Aorta (tissue), 5 donors: ENCODE data around the gene TTF2. TPM values are rescaled to one million over a fixed set of nuclear protein-coding genes. Genes with fewer than 3 reads are reported as not detected.

ENCODE experiments used
- ATAC-seq: fragments of 200-7000 bp; cut with Tn5 transposase; one replicate; pipeline ENCODE4 v1.9.1; 2022; ENCODE audit warnings: moderate library complexity; ENCODE audit not compliant: low FRiP score
- DNase-seq, 2 donors: peaks; one replicate each; pipeline ENCODE4 v3.0.0-alpha.2; 2020
- H3K27ac ChIP-seq, 2 donors: one replicate each; pipeline ENCODE4 v1.5.1; 2013; ENCODE audit warnings: low read length in 2 of 2, mild to moderate bottlenecking in 2 of 2, moderate library complexity in 2 of 2, control low read depth in 1 of 2, inconsistent platforms in 1 of 2, low read depth in 1 of 2
- H3K27me3 ChIP-seq, 2 donors: one replicate each; pipeline ENCODE4 v1.6.1; 2013; ENCODE audit warnings: control low read depth in 1 of 2, low read length in 1 of 2, mild to moderate bottlenecking in 1 of 2, moderate library complexity in 1 of 2; ENCODE audit not compliant: insufficient read depth in 2 of 2, control insufficient read depth in 1 of 2
- H3K36me3 ChIP-seq, 2 donors: one replicate each; pipeline ENCODE4 v1.6.1; 2013; ENCODE audit warnings: control low read depth in 1 of 2, low read length in 1 of 2, mild to moderate bottlenecking in 1 of 2; ENCODE audit not compliant: insufficient read depth in 2 of 2, control insufficient read depth in 1 of 2
- H3K4me1 ChIP-seq, 2 donors: one replicate each; pipeline ENCODE4 v1.6.1; 2013; ENCODE audit warnings: low read length in 2 of 2, control low read depth in 1 of 2, mild to moderate bottlenecking in 1 of 2, moderate library complexity in 1 of 2; ENCODE audit not compliant: insufficient read depth in 2 of 2, control insufficient read depth in 1 of 2
- H3K4me3 ChIP-seq, 2 donors: one replicate each; pipeline ENCODE4 v1.5.1; 2013; ENCODE audit warnings: low read length in 2 of 2, control low read depth in 1 of 2, mild to moderate bottlenecking in 1 of 2
- H3K9me3 ChIP-seq: one replicate; pipeline ENCODE4 v1.6.1; 2013; ENCODE audit warnings: mild to moderate bottlenecking, low read length; ENCODE audit not compliant: control insufficient read depth
- WGBS, 2 donors: extraction: QIAGEN DNeasy Blood & Tissue Kit; methylation state at CpG; one replicate each; pipeline ENCODE4 v1.1.7; 2013; 5-methylcytosine and 5-hydroxymethylcytosine counted together
- intact Hi-C, 2 donors: fragments of 100-400 bp; cut with DNase I; formaldehyde crosslinking; loops; one replicate each; pipeline versions ENCODE4 v1.14.2 to v1.15.0; 2022
- polyA plus RNA-seq, 2 donors: library from polyadenylated mRNA; stranded (reverse); fragments of 200-250 nt; gene quantifications; one replicate each; pipeline ENCODE4 v1.2.3, GENCODE V29; 2013
- total RNA-seq, 2 donors: library from RNA; stranded (reverse); fragmentation: NEBNext Ultra II Directional; extraction: Animal tissue kit (Norgen Biotek cat#: 25700); gene quantifications; one replicate each; pipeline ENCODE4 v1.2.1, GENCODE V29; 2021
- donor health status: healthy with polysubstance abuse.
- donor health status: Bipolar disorder and iron deficiency.
- donor health status: DM: no; HTN: no; CAD: no.
- donor health status: DM: no; HTN: no; CAD: no.
- donor health status: DM: yes; HTN: yes; CAD: no.

The TTF2 gene
- total and polyA plus RNA-seq, 4 donors, result 0.63 to 18.8 (median 8.6) TPM

DNA sequence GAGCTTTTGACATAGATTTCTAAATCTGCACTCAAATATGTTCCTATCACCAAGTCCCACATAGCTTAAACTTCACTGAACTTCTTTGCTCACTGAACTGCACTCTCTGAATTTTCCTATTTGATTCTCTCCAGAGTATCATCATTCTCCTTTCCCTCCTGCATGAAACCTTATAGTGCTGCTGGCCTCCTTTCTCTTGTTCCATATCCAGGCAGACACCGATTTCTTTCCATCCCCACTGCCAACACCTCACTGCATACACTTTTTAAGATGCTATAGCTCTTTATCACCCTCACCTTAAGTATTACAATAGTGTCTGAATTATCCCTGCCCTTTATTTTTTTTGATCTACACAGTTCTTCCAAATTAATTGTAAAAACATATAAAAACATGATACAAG is 64.5 kb downstream of the TTF2 start:
- no peak overlapping the region for H3K27ac ChIP-seq
- no peaks in the 10 kb centered on the region for H3K9me3 ChIP-seq
- H3K27me3 ChIP-seq, result no peaks in the 10 kb centered on the region
- no peak for DNase-seq
- no peaks in the 10 kb centered on the region for H3K36me3 ChIP-seq
- WGBS, 2 donors, result 71 to 73% methylated on average over 1 of the region's 1 CpG
- ATAC-seq, result no peak
- no peaks in the 10 kb centered on the region for H3K4me1 ChIP-seq
- intact Hi-C loops, result loop anchor here (5.0 to 10.0 kb wide), 3 partner anchors 390 to 550 kb away; partner anchors contain the start of genes CD58 (in 1 of the 2) and TENT5C (in 1 of the 2)
- H3K4me3 ChIP-seq, result no peak overlapping the region

DNA sequence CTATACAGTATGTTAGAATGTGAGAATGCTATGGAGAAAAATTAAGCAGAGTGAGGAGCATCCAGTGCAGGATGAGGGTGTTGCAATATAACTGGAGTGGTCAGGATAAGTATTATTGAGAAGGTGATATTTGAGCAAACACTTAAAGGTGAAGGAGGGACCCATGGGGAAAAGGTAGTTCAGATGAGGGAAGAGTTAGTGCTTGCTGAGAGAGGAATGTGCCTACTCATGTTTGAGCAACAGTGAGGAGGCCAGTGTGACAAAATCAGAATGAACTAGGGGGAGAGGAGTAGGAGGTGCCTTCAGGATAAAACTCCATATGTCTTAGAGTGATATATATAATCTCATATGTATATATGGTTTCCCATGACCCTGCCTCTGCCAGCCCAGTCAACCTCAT is 67.7 kb downstream of the TTF2 start:
- Histone ChIP-seq H3K4me3 (no peak overlapping the region), H3K27ac (no peak overlapping the region), H3K36me3 (no peaks in the 10 kb centered on the region), H3K9me3 (no peaks in the 10 kb centered on the region), H3K27me3 (no peaks in the 10 kb centered on the region), H3K4me1 (no peaks in the 10 kb centered on the region)
- no peak for ATAC-seq
- intact Hi-C loops, result loop anchor here (1.0 to 10.0 kb wide), 4 partner anchors 59 to 553 kb away; partner anchors contain the start of gene CD58 (in 1 of the 2)
- DNase-seq, result no peak

DNA sequence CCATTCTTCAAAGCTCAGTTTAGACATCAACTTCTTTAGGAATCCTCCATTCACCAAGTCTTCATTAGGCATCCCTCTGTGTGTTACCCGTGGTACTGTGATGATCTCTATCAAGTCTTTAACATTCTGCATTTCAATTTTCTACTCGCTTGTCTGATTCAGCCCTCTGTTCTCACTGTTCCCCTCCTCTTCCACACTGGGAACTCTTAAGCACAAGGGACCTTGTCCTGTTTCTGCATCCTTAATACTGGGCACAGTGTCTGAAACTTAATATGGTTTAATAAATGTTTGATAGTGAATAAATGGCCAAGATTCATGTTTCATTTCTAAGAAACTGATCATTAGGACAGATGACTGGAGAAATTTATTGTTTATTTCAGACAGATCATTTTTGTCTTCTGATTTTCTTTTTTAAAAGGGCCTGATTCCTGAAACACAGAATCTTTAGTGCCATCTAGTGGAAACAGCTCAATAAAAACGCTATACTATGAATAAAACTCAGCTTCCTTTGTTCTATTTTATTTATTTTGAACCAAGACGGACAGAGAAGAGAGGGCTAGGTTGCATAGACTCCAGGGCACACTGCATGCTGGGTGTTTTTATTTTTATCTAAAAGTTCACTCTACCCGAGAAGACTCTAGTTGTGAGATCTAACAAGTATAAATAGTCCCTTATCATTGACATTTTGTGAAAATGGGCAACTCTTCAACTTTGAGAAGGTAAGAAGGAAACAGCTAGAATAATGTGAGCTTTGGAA is 68.4 kb downstream of the TTF2 start:
- intact Hi-C loops, result loop anchor here (1.0 to 10.0 kb wide), 4 partner anchors 60 to 554 kb away; partner anchors contain the start of gene CD58 (in 1 of the 2)
- Histone ChIP-seq H3K27me3 (no peaks in the 10 kb centered on the region), H3K27ac (no peak overlapping the region), H3K4me1 (no peaks in the 10 kb centered on the region), H3K4me3 (no peak overlapping the region), H3K9me3 (no peaks in the 10 kb centered on the region), H3K36me3 (no peaks in the 10 kb centered on the region)
- no peak for DNase-seq
- no peak for ATAC-seq
- 16 to 20% methylated on average over 5 of the region's 5 CpGs for WGBS, 2 donors

DNA sequence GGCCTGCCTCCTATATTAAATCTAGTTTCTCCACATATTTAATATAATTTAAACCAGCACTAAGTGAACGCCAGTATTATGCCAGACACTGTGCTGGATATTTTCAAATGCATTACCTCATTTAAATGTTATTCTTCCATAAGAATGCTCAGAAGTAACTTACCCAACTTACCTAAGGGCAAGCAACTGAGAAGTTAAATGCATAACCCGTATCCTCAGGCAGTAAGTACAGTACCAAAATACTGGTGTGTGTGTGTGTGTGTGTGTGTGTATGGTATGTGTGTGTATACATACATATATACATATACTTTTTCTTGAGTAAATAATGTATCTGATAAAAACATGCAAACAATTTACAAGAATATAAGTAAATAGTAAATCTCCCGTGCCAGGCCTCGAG is 70.4 kb downstream of the TTF2 start:
- WGBS, 2 donors, result 78 to 82% methylated on average over 4 of the region's 4 CpGs
- H3K27ac ChIP-seq, result no peak overlapping the region
- H3K4me3 ChIP-seq, result no peak overlapping the region
- no peak for DNase-seq
- H3K9me3 ChIP-seq, result no peaks in the 10 kb centered on the region
- no peaks in the 10 kb centered on the region for H3K27me3 ChIP-seq
- intact Hi-C loops, result no loop called here
- no peaks in the 10 kb centered on the region for H3K36me3 ChIP-seq
- no peak for ATAC-seq
- H3K4me1 ChIP-seq, result no peaks in the 10 kb centered on the region

DNA sequence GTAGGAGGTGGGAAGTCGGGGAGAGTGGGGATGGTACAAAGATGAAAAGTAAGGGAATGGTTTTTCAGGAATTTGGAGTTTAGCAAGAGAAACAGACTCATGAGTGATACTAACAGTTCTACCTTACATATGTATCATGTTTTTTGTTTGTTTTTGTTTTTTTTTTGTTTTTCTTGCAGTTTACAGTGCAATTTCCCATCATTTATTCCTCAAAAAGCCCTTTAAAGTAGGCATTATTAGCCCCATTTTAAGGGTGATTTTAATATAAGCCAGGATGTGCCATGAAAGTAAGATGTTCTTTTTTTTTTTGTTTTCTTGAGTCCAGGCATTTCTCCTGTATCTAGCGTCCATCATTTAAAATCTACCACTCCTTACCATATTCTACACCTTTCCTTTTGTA is 75.2 kb downstream of the TTF2 start:
- H3K4me1 ChIP-seq, result no peaks in the 10 kb centered on the region
- 63 to 70% methylated on average over 2 of the region's 2 CpGs for WGBS, 2 donors

DNA sequence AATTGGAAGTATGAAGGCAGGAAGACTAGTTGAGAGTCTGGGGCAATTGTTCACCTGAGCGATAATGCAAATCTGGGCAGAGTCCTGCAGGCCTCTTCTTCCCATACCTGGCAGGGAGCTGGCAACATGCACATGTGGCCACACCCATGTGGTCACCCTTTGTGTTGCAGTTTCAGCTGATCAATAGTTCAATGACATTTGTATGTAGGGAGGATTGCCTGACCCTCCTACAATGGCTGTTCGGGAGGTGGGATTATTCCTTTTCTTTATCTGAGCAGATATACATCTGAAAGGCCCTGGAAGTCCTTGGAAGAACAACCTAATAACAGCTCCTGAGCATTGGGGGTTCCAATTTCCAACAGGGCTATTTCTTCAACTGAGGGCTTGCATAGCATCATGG is 76.6 kb downstream of the TTF2 start:
- Histone ChIP-seq H3K4me3 (no peak overlapping the region), H3K27me3 (no peaks in the 10 kb centered on the region), H3K27ac (no peak overlapping the region), H3K4me1 (no peaks in the 10 kb centered on the region), H3K9me3 (no peaks in the 10 kb centered on the region), H3K36me3 (no peaks in the 10 kb centered on the region)
- intact Hi-C loops, result no loop called here
- DNase-seq, result no peak
- WGBS, 2 donors, result 35 to 72% methylated on average over 2 of the region's 2 CpGs
- ATAC-seq, result no peak

More for the DNA sequence above, 75.2 kb downstream of the TTF2 start:
- Histone ChIP-seq H3K36me3 (no peaks in the 10 kb centered on the region), H3K27me3 (no peaks in the 10 kb centered on the region), H3K4me3 (no peak overlapping the region), H3K9me3 (no peaks in the 10 kb centered on the region), H3K27ac (no peak overlapping the region)
- DNase-seq (no peak), ATAC-seq (no peak)
- intact Hi-C loops, result no loop called here

DNA sequence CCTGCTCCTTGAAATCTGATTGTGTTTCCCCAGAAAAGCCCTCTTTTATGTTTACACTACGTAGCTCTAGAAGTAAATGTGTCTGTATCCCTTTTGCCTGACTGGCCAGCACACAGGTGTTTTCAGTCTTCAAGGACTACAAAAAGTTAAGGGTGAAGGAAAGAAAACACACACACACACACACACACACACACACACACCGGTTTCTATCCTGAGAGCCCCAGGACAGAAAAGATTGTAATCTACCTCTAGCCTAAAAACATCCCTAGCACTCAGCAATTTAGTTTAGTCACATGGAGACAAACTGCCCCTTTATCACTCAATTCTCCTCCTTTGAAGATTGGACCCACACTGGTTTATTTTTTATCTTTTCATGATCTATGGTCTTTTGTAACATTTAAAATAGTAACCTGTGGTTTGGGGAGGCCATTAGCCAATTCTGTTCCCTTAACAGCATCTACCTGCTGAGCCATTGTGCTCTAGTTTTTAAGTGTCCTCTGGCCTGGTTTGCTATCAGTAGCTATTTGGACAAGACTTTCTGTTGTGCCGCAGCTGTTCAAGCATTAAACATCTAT is 77.2 kb downstream of the TTF2 start:
- intact Hi-C loops, result no loop called here
- H3K9me3 ChIP-seq, result no peaks in the 10 kb centered on the region
- ATAC-seq (no peak), DNase-seq (no peak)
- WGBS, 2 donors, result 75 to 87% methylated on average over 3 of the region's 3 CpGs
- no peaks in the 10 kb centered on the region for H3K4me1 ChIP-seq
- no peaks in the 10 kb centered on the region for H3K36me3 ChIP-seq
- no peak overlapping the region for H3K4me3 ChIP-seq
- H3K27me3 ChIP-seq, result no peaks in the 10 kb centered on the region
- H3K27ac ChIP-seq, result no peak overlapping the region

DNA sequence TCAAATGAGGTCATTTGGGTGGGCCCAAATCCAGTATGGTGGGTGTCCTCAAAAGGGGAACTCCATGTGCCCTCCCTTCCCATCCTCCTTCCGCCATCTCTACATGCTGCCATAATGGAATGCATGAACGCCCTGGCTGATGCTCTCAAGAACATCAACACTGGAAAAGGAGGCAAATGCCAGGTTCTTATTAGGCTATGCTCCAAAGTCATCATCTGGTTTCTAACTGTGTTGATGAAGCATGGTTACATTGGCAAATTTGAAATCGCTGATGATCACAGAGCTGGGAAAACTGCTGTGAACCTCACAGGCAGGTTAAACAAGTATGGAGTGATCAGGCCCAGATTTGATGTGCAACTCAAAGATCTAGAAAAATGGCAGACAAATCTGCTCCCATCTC is 78.0 kb downstream of the TTF2 start:
- Histone ChIP-seq H3K4me3 (no peak overlapping the region), H3K27me3 (no peaks in the 10 kb centered on the region), H3K36me3 (no peaks in the 10 kb centered on the region), H3K9me3 (no peaks in the 10 kb centered on the region), H3K27ac (no peak overlapping the region), H3K4me1 (no peaks in the 10 kb centered on the region)
- intact Hi-C loops, result no loop called here
- no peak for ATAC-seq
- DNase-seq, result no peak
- 71 to 73% methylated on average over 3 of the region's 3 CpGs for WGBS, 2 donors

DNA sequence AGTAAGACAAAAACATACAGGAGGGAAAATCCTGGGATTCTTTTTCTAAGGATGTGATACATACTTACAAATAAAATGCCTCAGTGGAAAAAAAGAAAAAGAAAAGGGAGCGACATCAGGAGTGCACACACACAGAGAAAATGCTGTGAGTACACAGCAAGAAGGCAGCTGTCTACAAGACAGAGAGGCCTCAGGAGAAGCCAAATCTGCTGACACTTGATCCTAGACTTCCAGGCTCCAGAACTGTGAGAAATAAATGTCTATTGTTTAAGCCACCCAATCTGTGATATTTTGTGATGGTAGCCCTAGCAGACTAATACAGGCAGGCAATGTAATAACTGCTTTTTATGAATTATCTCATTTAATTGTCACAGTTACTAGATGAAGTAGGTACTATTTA is 78.4 kb downstream of the TTF2 start:
- Histone ChIP-seq H3K4me3 (no peak overlapping the region), H3K27me3 (no peaks in the 10 kb centered on the region), H3K9me3 (no peaks in the 10 kb centered on the region), H3K4me1 (no peaks in the 10 kb centered on the region), H3K36me3 (no peaks in the 10 kb centered on the region), H3K27ac (no peak overlapping the region)
- WGBS, 2 donors, result 91 to 95% methylated on average over 1 of the region's 1 CpG
- intact Hi-C loops, result no loop called here
- no peak for DNase-seq
- ATAC-seq, result no peak
